H1 (cell line): Measurements from ENCODE around the gene SPINT1. TPM values are rescaled to one million over a fixed set of nuclear protein-coding genes. Genes with fewer than 3 reads are reported as not detected.
A peak's percentile ranks its signal among the peaks of the same experiment; 100 is the strongest.

Source experiments
- CTCF ChIA-PET: fragments of 300-600 bp; sonication (Branson Sonifier 250); formaldehyde crosslinking; loops from one replicate; lab custom pipeline; 2021; ENCODE audit not compliant: partially characterized antibody; lab: Charles Lee
- POLR2A ChIA-PET: fragments of 300-600 bp; sonication (Branson Sonifier 250); formaldehyde crosslinking; loops from one replicate; lab custom pipeline; 2021; ENCODE audit warnings: inconsistent platforms; ENCODE audit not compliant: partially characterized antibody; lab: Charles Lee
- DNase-seq, 2 experiments: peaks; one replicate each; pipeline versions ENCODE4 v3.0.0 to v3.0.0-alpha.2; 2010 to 2022; ENCODE audit warnings: low spot score in 2 of 2, low read depth in 1 of 2, mixed read lengths in 1 of 2
- FAIRE-seq: peaks from 2 replicates; lab custom pipeline; 2011; peaks lifted over from hg19 to GRCh38; lab: Jason Lieb, UNC
- H2AFZ ChIP-seq: 2 replicates; pipeline ENCODE4 v1.8.1; 2012; ENCODE audit warnings: low read length, inconsistent platforms
- H2AK5ac ChIP-seq: 2 replicates; pipeline ENCODE4 v1.6.1; 2013; ENCODE audit warnings: low read depth, low read length
- H2BK120ac ChIP-seq: replicated peaks from 2 replicates; pipeline ENCODE3; 2013; ENCODE audit warnings: low read depth, low read length, inconsistent platforms
- H2BK12ac ChIP-seq: 2 replicates; pipeline ENCODE4 v1.6.1; 2013; ENCODE audit warnings: low read depth, low read length
- H2BK15ac ChIP-seq: 2 replicates; pipeline ENCODE4 v1.6.1; 2013; ENCODE audit warnings: low read length
- H2BK20ac ChIP-seq: 2 replicates; pipeline ENCODE4 v1.6.1; 2013; ENCODE audit warnings: low read length
- H2BK5ac ChIP-seq: 2 replicates; pipeline ENCODE4 v1.6.1; 2013; ENCODE audit warnings: low read depth, low read length
- H3K14ac ChIP-seq: 2 replicates; pipeline ENCODE4 v1.6.1; 2013; ENCODE audit warnings: inconsistent platforms; ENCODE audit not compliant: insufficient read length
- H3K18ac ChIP-seq: 2 replicates; pipeline ENCODE4 v1.6.1; 2013; ENCODE audit warnings: low read length; ENCODE audit errors: extremely low read depth
- H3K23ac ChIP-seq: 2 replicates; pipeline ENCODE4 v1.6.1; 2013; ENCODE audit warnings: inconsistent platforms; ENCODE audit not compliant: insufficient read length
- H3K23me2 ChIP-seq: 2 replicates; pipeline ENCODE4 v1.6.1; 2013; ENCODE audit warnings: low read depth, low read length
- H3K27ac ChIP-seq: 2 replicates; pipeline ENCODE4 v1.6.1; 2011; ENCODE audit warnings: low read depth, low read length, inconsistent platforms
- H3K27me3 ChIP-seq, 4 experiments: replicated peaks in 1 of 4; 1 replicate in 1 of 4; 2 replicates in 3 of 4; pipeline versions ENCODE4 v1.6.1 to v1.8.1; 2011 to 2013; ENCODE audit warnings: low read length in 3 of 4, mild to moderate bottlenecking in 3 of 4, inconsistent platforms in 2 of 4, mixed read lengths in 2 of 4, moderate library complexity in 1 of 4; ENCODE audit not compliant: control insufficient read depth in 3 of 4, insufficient read depth in 3 of 4; ENCODE audit errors: extremely low read depth in 1 of 4
- H3K36me3 ChIP-seq, 4 experiments: 2 replicates each; pipeline versions ENCODE4 v1.6.1 to v1.8.1; 2011 to 2013; ENCODE audit warnings: mild to moderate bottlenecking in 4 of 4, low read length in 3 of 4, moderate library complexity in 2 of 4, control low read depth in 1 of 4, inconsistent platforms in 1 of 4; ENCODE audit not compliant: insufficient read depth in 4 of 4, control insufficient read depth in 2 of 4
- H3K4ac ChIP-seq: replicated peaks from 2 replicates; pipeline ENCODE3; 2013; ENCODE audit warnings: low read length, low read depth, mixed read lengths, inconsistent platforms; ENCODE audit not compliant: insufficient read length
- H3K4me1 ChIP-seq, 4 experiments: replicated peaks in 1 of 4; 1 replicate in 1 of 4; 2 replicates in 3 of 4; pipeline versions ENCODE4 v1.6.1 to v1.8.1; 2011 to 2013; ENCODE audit warnings: low read length in 3 of 4, inconsistent platforms in 2 of 4, mixed read lengths in 1 of 4; ENCODE audit not compliant: insufficient read depth in 4 of 4, control insufficient read depth in 3 of 4
- H3K4me2 ChIP-seq, 2 experiments: 2 replicates each; pipeline versions ENCODE4 v1.6.1 to v1.8.1; 2011 to 2013; ENCODE audit warnings: low read depth in 2 of 2, low read length in 2 of 2, control low read depth in 1 of 2, inconsistent platforms in 1 of 2, mild to moderate bottlenecking in 1 of 2; ENCODE audit not compliant: insufficient read depth in 1 of 2
- H3K4me3 ChIP-seq, 4 experiments: fragments of 200-600, 300-600 bp in 1 of 4; sonication (generic), shearing (Covaris generic), sonication (Bioruptor Twin) in 1 of 4; 2 replicates each; pipeline versions ENCODE4 v1.5.1 to v1.8.1; 2011 to 2016; ENCODE audit warnings: low read length in 4 of 4, low read depth in 3 of 4, control low read depth in 2 of 4, inconsistent platforms in 2 of 4, mild to moderate bottlenecking in 2 of 4, mixed read lengths in 1 of 4, moderate library complexity in 1 of 4; ENCODE audit not compliant: insufficient read depth in 2 of 4; ENCODE audit errors: extremely low read depth in 1 of 4
- H3K56ac ChIP-seq: replicated peaks from 2 replicates; pipeline ENCODE3; 2013; ENCODE audit warnings: low read depth, mild to moderate bottlenecking, mixed read lengths, low read length, inconsistent platforms; ENCODE audit not compliant: insufficient read length
- H3K79me1 ChIP-seq: 2 replicates; pipeline ENCODE4 v1.6.1; 2013; ENCODE audit warnings: low read depth, low read length, control low read depth
- H3K79me2 ChIP-seq, 2 experiments: 2 replicates each; pipeline versions ENCODE4 v1.6.1 to v1.8.1; 2012 to 2013; ENCODE audit warnings: low read length in 2 of 2, mild to moderate bottlenecking in 2 of 2, inconsistent platforms in 1 of 2; ENCODE audit not compliant: insufficient read depth in 2 of 2, control insufficient read depth in 1 of 2
- H3K9ac ChIP-seq, 4 experiments: replicated peaks in 1 of 4; 1 replicate in 1 of 4; 2 replicates in 3 of 4; pipeline versions ENCODE4 v1.6.1 to v1.8.1; 2011 to 2013; ENCODE audit warnings: low read depth in 3 of 4, low read length in 3 of 4, control low read depth in 2 of 4, mild to moderate bottlenecking in 2 of 4, moderate library complexity in 2 of 4, inconsistent platforms in 1 of 4; ENCODE audit errors: extremely low read depth in 1 of 4
- H3K9me3 ChIP-seq, 2 experiments: 2 replicates each; pipeline versions ENCODE4 v1.6.1 to v1.8.1; 2012 to 2013; ENCODE audit warnings: mild to moderate bottlenecking in 2 of 2, moderate library complexity in 2 of 2, control low read depth in 1 of 2, inconsistent platforms in 1 of 2, low read depth in 1 of 2, low read length in 1 of 2, mixed read lengths in 1 of 2; ENCODE audit not compliant: insufficient read depth in 2 of 2
- H4K20me1 ChIP-seq, 2 experiments: replicated peaks in 1 of 2; 2 replicates each; pipeline versions ENCODE3 to v1.8.1; 2011 to 2013; ENCODE audit warnings: inconsistent platforms in 2 of 2, low read length in 2 of 2, mild to moderate bottlenecking in 1 of 2; ENCODE audit not compliant: insufficient read depth in 2 of 2, control insufficient read depth in 1 of 2
- H4K5ac ChIP-seq: 2 replicates; pipeline ENCODE4 v1.6.1; 2013; ENCODE audit warnings: low read length, low read depth, mixed read lengths, inconsistent platforms; ENCODE audit not compliant: insufficient read length
- H4K8ac ChIP-seq: 2 replicates; pipeline ENCODE4 v1.8.0; 2013; ENCODE audit warnings: mild to moderate bottlenecking, moderate library complexity, low read length, inconsistent platforms; ENCODE audit not compliant: insufficient read depth; ENCODE audit errors: extremely low read depth
- H4K91ac ChIP-seq: replicated peaks from 2 replicates; pipeline ENCODE3; 2013; ENCODE audit warnings: low read length, mixed read lengths, inconsistent platforms; ENCODE audit not compliant: insufficient read length
- ATF3 ChIP-seq: IDR thresholded peaks from 2 replicates; pipeline ENCODE4 v1.6.1; 2011; ENCODE audit warnings: low read depth, mild to moderate bottlenecking, low read length; ENCODE audit not compliant: insufficient read depth
- BRCA1 ChIP-seq: IDR thresholded peaks from 2 replicates; pipeline ENCODE4 v1.6.1; 2012; ENCODE audit warnings: low read depth, low read length, improper control_type of control experiment
- CBX5 ChIP-seq: fragments of 300-800, 300-1000 bp; sonication (generic); IDR thresholded peaks from 2 replicates; pipeline ENCODE4 v1.7.1; 2016; ENCODE audit warnings: antibody characterized with exemption, low read length, low read depth
- POLR2AphosphoS5 ChIP-seq: IDR thresholded peaks from 2 replicates; pipeline ENCODE4 v1.6.1; 2011; ENCODE audit warnings: low read depth, low read length
- RNF2 ChIP-seq: fragments of 200-900, 300-1000 bp; sonication (generic); IDR thresholded peaks from 2 replicates; pipeline ENCODE4 v1.7.1; 2016; ENCODE audit warnings: borderline replicate concordance, low read depth, mild to moderate bottlenecking, antibody characterized with exemption, low read length; ENCODE audit not compliant: poor library complexity, severe bottlenecking; ENCODE audit errors: missing control alignments
- SIX5 ChIP-seq: IDR thresholded peaks from 2 replicates; pipeline ENCODE4 v1.6.1; 2011; ENCODE audit warnings: mild to moderate bottlenecking, low read depth, low read length
- SUZ12 ChIP-seq: fragments of 200-600 bp; sonication (generic); IDR thresholded peaks from 2 replicates; pipeline ENCODE4 v1.6.1; 2012; ENCODE audit warnings: mild to moderate bottlenecking, inconsistent platforms, low read length, moderate library complexity, mixed read lengths
- TAF1 ChIP-seq: IDR thresholded peaks from 2 replicates; pipeline ENCODE4 v1.6.1; 2011; ENCODE audit warnings: mild to moderate bottlenecking, low read depth, low read length
- TAF7 ChIP-seq: optimal IDR thresholded peaks from 2 replicates; pipeline ENCODE3; 2011; ENCODE audit warnings: low read depth, mild to moderate bottlenecking, inconsistent platforms, low read length, moderate library complexity, borderline replicate concordance
- YY1 ChIP-seq: IDR thresholded peaks from 2 replicates; pipeline ENCODE4 v1.6.1; 2011; ENCODE audit warnings: low read depth, mild to moderate bottlenecking, low read length
- WGBS, 2 experiments: shearing (Covaris generic) in 1 of 2; methylation state at CpG; one replicate each; pipeline versions ENCODE4 v1.1.6 to v1.1.7; 2013 to 2015; ENCODE audit warnings: low lambda C conversion rate in 2 of 2, mixed read lengths in 2 of 2, inconsistent platforms in 1 of 2, low coverage in 1 of 2, missing lambda C conversion rate in 1 of 2; ENCODE audit not compliant: insufficient replicate concordance in 2 of 2, insufficient coverage in 1 of 2, insufficient read length in 1 of 2; ENCODE audit errors: extremely low coverage in 1 of 2, missing lambda C conversion rate in 1 of 2; 5-methylcytosine and 5-hydroxymethylcytosine counted together
- polyA plus RNA-seq, 7 experiments: library from polyadenylated mRNA; depleted of rRNA in 3 of 7; stranded (reverse) in 5 of 7; unstranded in 2 of 7; fragments of >200 nt in 5 of 7; fragments of 200-250 nt in 2 of 7; gene quantifications; 1 replicate in 5 of 7; 2 replicates in 1 of 7; 4 replicates in 1 of 7; pipeline versions ENCODE4 v1.2.1 to v1.2.3, GENCODE V29; 2011 to 2013; ENCODE audit warnings: missing spikeins in 2 of 7, mixed read lengths in 2 of 7
- total RNA-seq: library from RNA; stranded (reverse); fragmentation: NEBNext Ultra II Directional; extraction: Animal tissue kit (Norgen Biotek cat#: 25700); gene quantifications from 2 replicates; pipeline ENCODE4 v1.2.1, GENCODE V29; 2021

Gene SPINT1
- total and polyA plus RNA-seq, 2 of the 8 experiments (the other 6 are each of a cell fraction or from before 2014, with no cell fraction given), result 117 to 155 TPM

GRCh38 chr15:40873694-40874561 lies 30.1 kb downstream of the SPINT1 start, which contains the start of gene RHOV:
RHOV (minus strand) TSS chr15:40874234; CDS start chr15:40874139, 95 bp downstream.
- Histone ChIP-seq H3K27me3 (0 out of 7 replicates have a peak, but pooled peaks cover 0 to 2% (median 0%) of the 10 kb centered on the region in 4 experiments), H3K9ac (no peak within 1 kb of the TSS), H2BK5ac (peak within 1 kb of the TSS; percentile 71; the same call in 1 of the 2 replicates), H3K27ac (no peak within 1 kb of the TSS), H2BK120ac (no peak within 1 kb of the TSS), H3K56ac (no peak within 1 kb of the TSS), H4K5ac (peak within 1 kb of the TSS; percentile 65), H3K4ac (no peak within 1 kb of the TSS), H4K91ac (peak within 1 kb of the TSS; percentile 29), H3K36me3 (no peaks in the 10 kb centered on the region), H3K4me2 (peak within 1 kb of the TSS; percentile 54 to 95), H3K23me2 (no peaks in the 10 kb centered on the region), H3K9me3 (no peaks in the 10 kb centered on the region), H3K79me2 (no peaks in the 10 kb centered on the region), H3K4me3 (peak within 1 kb of the TSS; percentile 45 to 70 (median 58)), H2AK5ac (no peak within 1 kb of the TSS), H4K8ac (peak within 1 kb of the TSS; percentile 81; the same call in 1 of the 2 replicates), H3K23ac (no peak within 1 kb of the TSS), H2BK12ac (peak within 1 kb of the TSS; percentile 75; the same call in 1 of the 2 replicates), H3K18ac (peak within 1 kb of the TSS; percentile 71), H4K20me1 (no peaks in the 10 kb centered on the region), H2BK15ac (0 out of 2 replicates have a peak within 1 kb of the TSS, but pooled peaks have one; percentile 88), H3K79me1 (no peaks in the 10 kb centered on the region), H3K4me1 (peaks cover 0 to 18% (median 12%) of the 10 kb centered on the region in 4 experiments; a peak in 6 of 7 replicates), H2BK20ac (0 out of 2 replicates have a peak within 1 kb of the TSS, but pooled peaks have one; percentile 48), H3K14ac (no peak within 1 kb of the TSS), H2AFZ (peak within 1 kb of the TSS; percentile 21; the same call in 1 of the 2 replicates)
- CTCF ChIA-PET, result interaction anchor here (0.6 to 7.8 kb wide), 16 partner anchors 21 to 162 kb away, joined by 3 to 51 read pairs (median 3); partner anchors contain the start of genes DLL4, DNAJC17, GCHFR and VPS18
- DNase-seq (peak; percentile 51 to 87), FAIRE-seq (no peak)
- POLR2A ChIA-PET, result interaction anchor here (0.7 to 2.2 kb wide), 15 partner anchors 13 to 92 kb away, joined by 3 to 9 read pairs (median 3); partner anchors contain the start of genes CHAC1, SPINT1 and VPS18
- 3% methylated on average over 25 of the region's 74 CpGs; no CpG with 5 or more reads in 1 of the 2 experiments for WGBS, 2 experiments
- TF ChIP-seq SIX5, result no peak
- no peak for TF ChIP-seq SUZ12
- no peak for TF ChIP-seq POLR2AphosphoS5
- no peak for TF ChIP-seq YY1
- no peak for TF ChIP-seq CBX5
- no peak for TF ChIP-seq BRCA1
- no peak for TF ChIP-seq ATF3
- peak; percentile 93 for TF ChIP-seq TAF1
- no peak for TF ChIP-seq RNF2
- peak; percentile 53 for TF ChIP-seq TAF7
